Urothelium cell line (cell line): ENCODE data around the gene DYNC1LI1.

Experiments used
- DNase-seq: peaks from one replicate; pipeline ENCODE4 v3.0.0; 2011; ENCODE audit warnings: low spot score, mixed read lengths
- FAIRE-seq: peaks from 2 replicates; lab custom pipeline; 2011; peaks lifted over from hg19 to GRCh38; lab: Jason Lieb, UNC

The DYNC1LI1 gene

GRCh38 chr3:32493437-32494414 lies 76.9 kb downstream of the DYNC1LI1 start:
- no peak for DNase-seq
- no peak for FAIRE-seq

GRCh38 chr3:32492684-32493436 lies 77.8 kb downstream of the DYNC1LI1 start:
- no peak for FAIRE-seq

GRCh38 chr3:32488474-32489008 lies 82.1 kb downstream of the DYNC1LI1 start:
- FAIRE-seq (no peak), DNase-seq (no peak)

More at GRCh38 chr3:32492684-32493436, 77.8 kb downstream of the DYNC1LI1 start:
- DNase-seq: no peak

- FAIRE-seq (no peak), DNase-seq (no peak)
These were observed 82.7 kb downstream of the DYNC1LI1 start for GRCh38 chr3:32487781-32488473.

GRCh38 chr3:32484436-32484835 lies 86.2 kb downstream of the DYNC1LI1 start:
- DNase-seq: no peak
- FAIRE-seq: no peak

GRCh38 chr3:32483772-32484171 lies 86.9 kb downstream of the DYNC1LI1 start:
- DNase-seq (no peak), FAIRE-seq (no peak)

- DNase-seq (no peak), FAIRE-seq (no peak)
These were observed 88.0 kb downstream of the DYNC1LI1 start for GRCh38 chr3:32482693-32483092.

- FAIRE-seq: no peak
These were observed 88.6 kb downstream of the DYNC1LI1 start for GRCh38 chr3:32481791-32482631.

DNA sequence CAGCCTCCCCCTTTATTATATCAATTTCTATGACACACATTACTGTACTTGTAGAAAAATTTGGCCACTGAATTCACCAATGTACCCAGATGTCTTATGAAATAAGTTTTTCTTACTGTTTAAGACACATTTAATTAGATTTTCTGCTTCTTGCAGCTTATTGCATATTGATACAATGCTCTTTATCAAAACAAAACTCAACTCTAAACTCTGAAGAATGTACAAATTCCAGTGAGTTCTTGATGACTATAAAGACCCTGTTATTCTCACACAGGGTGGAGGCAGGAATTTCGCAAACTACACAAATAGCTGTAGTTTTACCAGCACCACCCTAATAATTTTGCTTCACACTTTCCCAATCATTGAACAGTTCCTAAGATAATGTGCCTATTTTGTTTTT lies 90.1 kb downstream of the DYNC1LI1 start:
- no peak for DNase-seq
- FAIRE-seq: no peak

More at GRCh38 chr3:32481791-32482631, 88.6 kb downstream of the DYNC1LI1 start:
- DNase-seq: no peak
